RWPE1 (cell line): ENCODE data around the gene N4BP2L1.
"Not testable (repeated sequence)": the region's sequence is repeated elsewhere in the genome, so short reads cannot be mapped to it uniquely, and the experiment has no call there.

Experiments used
- CTCF ChIA-PET: fragments of 350-600 bp; sonication (Branson Sonifier 250); formaldehyde crosslinking; extraction: SDS; loops from one replicate; lab custom pipeline; 2021; lab: Yijun Ruan, JAX
- POLR2A ChIA-PET: fragments of 400-600 bp; formaldehyde crosslinking; extraction: SDS; loops from one replicate; lab custom pipeline; 2020; ENCODE audit warnings: antibody characterized with exemption; ENCODE audit not compliant: low non-redundant PET; lab: Yijun Ruan, JAX
- DNase-seq: peaks from one replicate; pipeline ENCODE4 v3.0.0; 2012; ENCODE audit warnings: low spot score
- H3K27ac ChIP-seq: fragments of 450-650 bp; 2 replicates; pipeline ENCODE4 v1.5.1; 2017
- TF ChIP-seq, protein P1 (sequence below): fragments of 450-650 bp; conservative IDR thresholded peaks from 2 replicates; pipeline ENCODE4 v1.5.1; 2017; ENCODE audit warnings: low read depth, mild to moderate bottlenecking

N4BP2L1 gene

DNA sequence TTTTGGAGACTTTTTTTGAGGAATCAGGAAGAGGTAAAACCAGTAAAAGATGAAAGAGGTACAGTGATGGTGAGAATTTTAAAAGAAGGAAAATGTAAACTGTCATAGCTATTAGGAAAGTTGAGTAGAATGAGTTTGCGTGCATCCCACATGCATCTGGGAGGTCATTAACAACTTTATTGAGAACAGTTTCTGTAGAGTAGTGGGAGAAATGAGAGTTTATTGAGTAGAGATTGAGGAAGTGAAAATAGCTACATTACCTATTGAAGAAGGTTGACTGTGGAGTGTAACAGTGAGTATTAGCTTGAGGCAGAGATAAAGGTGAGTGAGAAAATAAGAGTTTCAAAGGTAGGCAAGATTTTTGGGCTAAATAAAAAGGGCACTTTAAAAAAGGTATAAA is 73.9 kb downstream of the N4BP2L1 start:
- DNase-seq: no peak
- POLR2A ChIA-PET: no interaction called here
- CTCF ChIA-PET: no interaction called here
- H3K27ac ChIP-seq: no peak overlapping the region
- TF ChIP-seq, protein P1, sequence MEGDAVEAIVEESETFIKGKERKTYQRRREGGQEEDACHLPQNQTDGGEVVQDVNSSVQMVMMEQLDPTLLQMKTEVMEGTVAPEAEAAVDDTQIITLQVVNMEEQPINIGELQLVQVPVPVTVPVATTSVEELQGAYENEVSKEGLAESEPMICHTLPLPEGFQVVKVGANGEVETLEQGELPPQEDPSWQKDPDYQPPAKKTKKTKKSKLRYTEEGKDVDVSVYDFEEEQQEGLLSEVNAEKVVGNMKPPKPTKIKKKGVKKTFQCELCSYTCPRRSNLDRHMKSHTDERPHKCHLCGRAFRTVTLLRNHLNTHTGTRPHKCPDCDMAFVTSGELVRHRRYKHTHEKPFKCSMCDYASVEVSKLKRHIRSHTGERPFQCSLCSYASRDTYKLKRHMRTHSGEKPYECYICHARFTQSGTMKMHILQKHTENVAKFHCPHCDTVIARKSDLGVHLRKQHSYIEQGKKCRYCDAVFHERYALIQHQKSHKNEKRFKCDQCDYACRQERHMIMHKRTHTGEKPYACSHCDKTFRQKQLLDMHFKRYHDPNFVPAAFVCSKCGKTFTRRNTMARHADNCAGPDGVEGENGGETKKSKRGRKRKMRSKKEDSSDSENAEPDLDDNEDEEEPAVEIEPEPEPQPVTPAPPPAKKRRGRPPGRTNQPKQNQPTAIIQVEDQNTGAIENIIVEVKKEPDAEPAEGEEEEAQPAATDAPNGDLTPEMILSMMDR: no peak

DNA sequence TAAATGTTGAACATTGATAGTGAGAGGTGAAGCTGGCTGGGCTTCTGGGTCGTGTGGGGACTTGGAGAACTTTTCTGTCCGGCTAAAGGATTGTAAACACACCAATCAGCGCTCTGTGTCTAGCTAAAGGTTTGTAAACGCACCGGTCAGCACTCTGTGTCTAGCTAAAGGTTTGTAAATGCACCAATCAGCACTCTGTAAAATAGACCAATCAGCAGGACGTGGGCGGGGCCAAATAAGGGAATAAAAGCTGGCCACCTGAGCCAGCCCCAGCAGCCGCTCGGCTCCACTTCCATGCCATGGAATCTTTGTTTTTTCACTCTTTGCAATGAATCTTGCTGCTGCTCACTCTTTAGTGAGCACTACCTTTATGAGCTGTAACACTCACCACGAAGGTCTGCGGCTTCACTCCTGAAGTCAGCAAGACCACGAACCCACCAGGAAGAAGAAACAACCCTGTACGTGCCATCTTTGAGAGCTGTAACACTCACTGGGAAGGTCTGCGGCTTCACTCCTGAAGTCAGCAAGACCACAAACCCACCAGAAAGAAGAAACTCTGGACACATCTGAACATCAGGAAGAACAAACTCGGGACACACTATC is 77.0 kb downstream of the N4BP2L1 start:
- DNase-seq, POLR2A ChIA-PET, H3K27ac ChIP-seq: not testable (repeated sequence)
- CTCF ChIA-PET: interaction anchor here (0.6 to 0.9 kb wide), 3 partner anchors 50 to 867 kb away, joined by 3 to 5 read pairs (median 4); no protein-coding TSS in a partner anchor
